Measurements from ENCODE around the gene EIF1.

EIF1 gene

GRCh38 chr17:41652461-41652970 is 36.2 kb upstream of the EIF1 start:
- H3K27ac Mint-ChIP-seq, result no peak overlapping the region
- H3K9me3 Mint-ChIP-seq, result no peaks in the 10 kb centered on the region
- no peaks in the 10 kb centered on the region for H3K36me3 Mint-ChIP-seq (ENCODE audit: low read depth)
- DNase-seq, result no peak
- H3K27me3 Mint-ChIP-seq, result no peaks in the 10 kb centered on the region
- peaks cover 10% of the 10 kb centered on the region for H3K4me1 Mint-ChIP-seq (ENCODE audit: low read depth)
- no peak overlapping the region for H3K4me3 Mint-ChIP-seq

DNA sequence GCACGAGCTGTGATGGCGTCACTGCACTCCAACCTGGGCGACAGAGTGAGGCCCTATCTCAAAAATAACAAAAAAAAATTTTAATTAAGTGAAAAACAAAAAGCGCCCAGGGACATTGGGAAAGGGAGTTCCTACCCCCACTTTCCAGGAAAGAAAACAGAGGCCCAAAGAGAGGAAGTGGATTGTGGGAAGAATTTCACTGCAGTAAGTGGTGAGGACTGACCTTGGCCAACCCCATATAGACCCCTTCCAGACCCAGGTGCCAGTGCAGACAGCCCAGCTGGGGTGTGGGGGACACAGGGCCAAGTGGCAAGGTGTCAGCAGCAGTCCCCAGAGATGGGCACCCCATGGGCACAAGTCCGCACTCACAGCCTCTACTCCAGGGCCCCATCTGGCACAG is 35.3 kb upstream of the EIF1 start:
- Mint-ChIP-seq H3K4me1 (ENCODE audit: low read depth) (peaks cover 4% of the 10 kb centered on the region), H3K36me3 (ENCODE audit: low read depth) (no peaks in the 10 kb centered on the region), H3K27me3 (no peaks in the 10 kb centered on the region), H3K27ac (no peak overlapping the region), H3K4me3 (no peak overlapping the region), H3K9me3 (no peaks in the 10 kb centered on the region)
- no peak for DNase-seq

GRCh38 chr17:41653892-41654677 is 34.6 kb upstream of the EIF1 start:
- DNase-seq, result no peak
- H3K4me1 Mint-ChIP-seq (ENCODE audit: low read depth), result no peaks in the 10 kb centered on the region
- H3K9me3 Mint-ChIP-seq, result no peaks in the 10 kb centered on the region
- H3K27me3 Mint-ChIP-seq, result no peaks in the 10 kb centered on the region
- no peak overlapping the region for H3K27ac Mint-ChIP-seq
- H3K4me3 Mint-ChIP-seq, result no peak overlapping the region
- no peaks in the 10 kb centered on the region for H3K36me3 Mint-ChIP-seq (ENCODE audit: low read depth)

DNA sequence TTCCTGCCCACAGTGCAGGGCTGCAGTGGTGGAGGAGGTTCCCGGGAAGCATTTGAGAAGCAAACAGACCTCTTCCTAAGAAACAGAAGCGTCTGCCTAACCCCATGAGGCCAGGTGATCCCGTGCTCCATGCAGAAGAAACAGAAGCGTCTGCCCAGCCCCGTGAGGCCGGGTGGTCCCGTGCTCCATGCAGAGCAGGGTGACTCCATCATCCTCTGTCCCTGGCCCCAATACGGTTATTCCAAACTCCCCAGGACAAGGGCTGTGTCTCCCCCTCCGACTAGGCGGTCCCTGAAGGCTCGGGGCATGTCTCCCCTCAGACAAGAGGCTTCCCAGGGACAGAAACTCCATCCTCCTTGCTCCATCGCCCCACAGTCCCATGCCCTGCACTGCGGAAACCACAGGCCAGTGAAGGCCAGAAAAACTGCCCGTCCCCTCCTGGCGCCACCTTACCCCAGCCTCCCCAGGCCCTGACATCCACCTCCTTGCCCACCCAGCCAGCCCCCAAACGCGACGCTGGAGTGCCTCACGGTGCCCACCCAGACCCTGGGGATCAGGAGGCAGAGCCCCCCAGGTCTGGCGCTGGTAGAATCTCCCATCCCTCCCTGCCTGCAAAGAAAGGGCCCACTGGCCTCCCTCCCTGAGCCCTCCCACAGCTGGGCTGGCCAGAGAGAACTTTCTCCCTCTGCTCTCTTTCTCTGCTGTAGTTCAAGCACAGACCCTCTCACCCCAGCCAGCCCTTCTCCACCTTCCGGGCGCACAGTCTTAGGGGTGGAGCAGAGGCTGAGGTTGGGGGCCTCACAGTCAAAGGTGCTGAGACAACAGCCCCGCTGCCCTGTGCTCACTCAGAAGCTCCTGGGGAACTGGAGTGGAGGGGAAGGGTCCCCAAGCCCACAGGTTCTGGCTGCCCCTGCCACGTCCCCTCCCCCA is 33.7 kb upstream of the EIF1 start:
- H3K27me3 Mint-ChIP-seq, result no peaks in the 10 kb centered on the region
- DNase-seq, result no peak
- no peaks in the 10 kb centered on the region for H3K36me3 Mint-ChIP-seq (ENCODE audit: low read depth)
- H3K9me3 Mint-ChIP-seq, result no peaks in the 10 kb centered on the region
- no peak overlapping the region for H3K4me3 Mint-ChIP-seq
- no peak overlapping the region for H3K27ac Mint-ChIP-seq
- H3K4me1 Mint-ChIP-seq (ENCODE audit: low read depth), result no peaks in the 10 kb centered on the region

GRCh38 chr17:41655611-41656111 is 33.0 kb upstream of the EIF1 start:
- H3K9me3 Mint-ChIP-seq, result no peaks in the 10 kb centered on the region
- H3K27ac Mint-ChIP-seq, result no peak overlapping the region
- no peaks in the 10 kb centered on the region for H3K36me3 Mint-ChIP-seq (ENCODE audit: low read depth)
- no peaks in the 10 kb centered on the region for H3K4me1 Mint-ChIP-seq (ENCODE audit: low read depth)
- no peak for DNase-seq
- H3K27me3 Mint-ChIP-seq, result no peaks in the 10 kb centered on the region
- no peak overlapping the region for H3K4me3 Mint-ChIP-seq

- Mint-ChIP-seq H3K9me3 (no peaks in the 10 kb centered on the region), H3K27ac (no peak overlapping the region), H3K36me3 (ENCODE audit: low read depth) (no peaks in the 10 kb centered on the region), H3K4me3 (no peak overlapping the region), H3K27me3 (no peaks in the 10 kb centered on the region), H3K4me1 (ENCODE audit: low read depth) (no peaks in the 10 kb centered on the region)
- DNase-seq, result no peak
These were observed 32.2 kb upstream of the EIF1 start for GRCh38 chr17:41656249-41657023.

DNA sequence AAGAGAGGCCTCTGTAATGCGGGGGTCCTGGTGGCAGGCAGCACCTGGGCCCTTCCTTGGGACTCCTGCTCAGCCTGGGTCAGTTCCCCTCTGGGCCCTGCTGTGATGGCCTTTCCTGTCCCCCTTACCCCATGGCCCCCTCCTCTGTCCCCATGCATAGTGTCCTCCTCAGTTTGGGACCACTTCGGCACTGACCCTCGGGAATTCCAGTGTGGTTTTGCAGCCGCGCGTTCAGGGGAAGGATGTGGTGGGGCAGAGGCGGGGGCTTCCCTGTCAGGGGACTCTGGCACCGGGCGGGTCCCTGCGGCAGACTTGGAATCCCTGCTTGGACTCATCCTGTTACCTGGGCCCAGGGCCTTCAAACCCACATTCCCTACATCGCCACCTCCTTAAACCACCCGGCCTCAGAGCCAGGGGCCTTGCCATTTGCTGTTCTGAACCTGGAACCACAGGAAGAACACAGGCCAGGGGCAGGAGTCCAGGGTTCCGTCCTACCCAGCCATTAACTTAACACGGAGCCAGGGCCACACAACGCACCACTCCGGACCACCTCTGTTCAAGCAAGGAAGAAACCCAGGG is 31.4 kb upstream of the EIF1 start:
- DNase-seq, result no peak
- H3K27ac Mint-ChIP-seq, result no peak overlapping the region
- H3K4me3 Mint-ChIP-seq, result no peak overlapping the region
- no peaks in the 10 kb centered on the region for H3K36me3 Mint-ChIP-seq (ENCODE audit: low read depth)
- no peaks in the 10 kb centered on the region for H3K4me1 Mint-ChIP-seq (ENCODE audit: low read depth)
- no peaks in the 10 kb centered on the region for H3K9me3 Mint-ChIP-seq
- H3K27me3 Mint-ChIP-seq, result no peaks in the 10 kb centered on the region

DNA sequence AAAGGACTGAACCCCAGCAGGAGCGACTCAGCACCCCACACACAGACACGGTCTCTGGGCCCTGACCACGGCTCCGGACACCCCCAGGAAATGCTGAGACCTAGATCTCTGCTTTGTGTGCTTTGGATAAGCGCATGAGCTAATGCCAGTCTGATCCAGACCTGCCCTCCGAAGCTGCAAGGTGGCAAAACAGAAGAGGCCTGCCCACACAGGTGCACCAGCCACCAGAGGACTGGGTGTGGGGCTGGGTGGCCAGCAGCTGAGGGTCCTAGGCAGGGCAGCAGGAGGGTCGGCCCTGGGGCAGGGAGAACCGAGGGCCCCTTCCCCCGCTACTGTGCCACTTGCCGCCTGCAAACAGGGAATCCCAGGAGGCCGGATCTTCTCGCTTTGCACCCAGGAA is 30.7 kb upstream of the EIF1 start:
- H3K4me1 Mint-ChIP-seq (ENCODE audit: low read depth), result no peaks in the 10 kb centered on the region
- no peaks in the 10 kb centered on the region for H3K27me3 Mint-ChIP-seq
- H3K36me3 Mint-ChIP-seq (ENCODE audit: low read depth), result no peaks in the 10 kb centered on the region
- H3K9me3 Mint-ChIP-seq, result no peaks in the 10 kb centered on the region
- no peak overlapping the region for H3K4me3 Mint-ChIP-seq
- no peak for DNase-seq
- no peak overlapping the region for H3K27ac Mint-ChIP-seq

DNA sequence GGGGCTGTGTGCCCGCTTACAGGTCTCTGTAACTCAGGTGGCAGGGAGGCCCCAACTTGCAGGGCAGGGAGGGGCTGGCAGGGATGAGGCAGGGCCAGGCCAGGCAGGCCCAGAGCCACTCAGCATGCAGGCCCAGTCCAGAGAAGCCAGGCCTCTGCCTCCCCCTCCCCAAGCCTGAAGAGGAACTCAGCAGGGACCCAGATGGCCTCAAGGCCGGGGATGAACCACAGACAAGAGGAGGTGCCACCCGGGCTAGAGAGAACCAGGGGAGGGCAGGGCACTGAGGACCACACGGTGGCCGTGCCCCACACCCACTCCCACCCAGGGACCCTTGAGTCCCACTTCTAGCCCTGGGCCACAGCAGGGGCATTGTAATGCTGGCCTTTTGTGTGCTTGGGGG is 29.8 kb upstream of the EIF1 start:
- no peaks in the 10 kb centered on the region for H3K9me3 Mint-ChIP-seq
- no peak for DNase-seq
- H3K4me1 Mint-ChIP-seq (ENCODE audit: low read depth), result no peaks in the 10 kb centered on the region
- H3K4me3 Mint-ChIP-seq, result no peak overlapping the region
- no peak overlapping the region for H3K27ac Mint-ChIP-seq
- H3K36me3 Mint-ChIP-seq (ENCODE audit: low read depth), result no peaks in the 10 kb centered on the region
- H3K27me3 Mint-ChIP-seq, result no peaks in the 10 kb centered on the region

GRCh38 chr17:41659427-41660212 is 29.1 kb upstream of the EIF1 start:
- no peak overlapping the region for H3K4me3 Mint-ChIP-seq
- H3K27ac Mint-ChIP-seq, result no peak overlapping the region
- no peaks in the 10 kb centered on the region for H3K36me3 Mint-ChIP-seq (ENCODE audit: low read depth)
- H3K9me3 Mint-ChIP-seq, result no peaks in the 10 kb centered on the region
- DNase-seq, result no peak
- H3K27me3 Mint-ChIP-seq, result no peaks in the 10 kb centered on the region
- H3K4me1 Mint-ChIP-seq (ENCODE audit: low read depth), result no peaks in the 10 kb centered on the region

DNA sequence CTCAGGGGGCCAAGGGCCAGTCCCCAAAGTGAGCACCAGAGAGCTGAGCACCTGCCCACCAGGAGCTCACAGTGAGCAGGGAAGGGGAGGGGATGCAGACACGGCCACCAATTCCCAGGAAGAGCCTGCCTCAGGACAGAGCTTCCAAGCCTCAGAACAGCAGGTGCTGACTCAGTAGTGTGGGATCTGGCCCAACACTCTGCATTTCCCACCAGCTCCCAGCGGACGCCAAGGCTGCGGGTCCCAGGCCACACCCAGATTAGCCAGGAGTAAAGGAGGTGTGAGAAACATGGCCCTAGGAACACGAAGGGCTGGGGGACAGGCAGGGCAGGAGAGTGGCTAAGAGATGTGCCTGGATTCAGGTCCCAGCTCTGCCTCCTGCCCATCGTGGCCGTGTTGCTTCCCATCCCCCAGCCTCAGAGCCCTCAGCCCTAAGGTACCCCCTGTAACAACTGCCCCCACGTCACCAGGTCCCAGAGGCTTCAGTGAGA is 28.4 kb upstream of the EIF1 start:
- H3K27me3 Mint-ChIP-seq, result no peaks in the 10 kb centered on the region
- no peaks in the 10 kb centered on the region for H3K36me3 Mint-ChIP-seq (ENCODE audit: low read depth)
- no peak for DNase-seq
- no peak overlapping the region for H3K27ac Mint-ChIP-seq
- H3K9me3 Mint-ChIP-seq, result no peaks in the 10 kb centered on the region
- no peak overlapping the region for H3K4me3 Mint-ChIP-seq
- H3K4me1 Mint-ChIP-seq (ENCODE audit: low read depth), result peaks cover 3% of the 10 kb centered on the region

DNA sequence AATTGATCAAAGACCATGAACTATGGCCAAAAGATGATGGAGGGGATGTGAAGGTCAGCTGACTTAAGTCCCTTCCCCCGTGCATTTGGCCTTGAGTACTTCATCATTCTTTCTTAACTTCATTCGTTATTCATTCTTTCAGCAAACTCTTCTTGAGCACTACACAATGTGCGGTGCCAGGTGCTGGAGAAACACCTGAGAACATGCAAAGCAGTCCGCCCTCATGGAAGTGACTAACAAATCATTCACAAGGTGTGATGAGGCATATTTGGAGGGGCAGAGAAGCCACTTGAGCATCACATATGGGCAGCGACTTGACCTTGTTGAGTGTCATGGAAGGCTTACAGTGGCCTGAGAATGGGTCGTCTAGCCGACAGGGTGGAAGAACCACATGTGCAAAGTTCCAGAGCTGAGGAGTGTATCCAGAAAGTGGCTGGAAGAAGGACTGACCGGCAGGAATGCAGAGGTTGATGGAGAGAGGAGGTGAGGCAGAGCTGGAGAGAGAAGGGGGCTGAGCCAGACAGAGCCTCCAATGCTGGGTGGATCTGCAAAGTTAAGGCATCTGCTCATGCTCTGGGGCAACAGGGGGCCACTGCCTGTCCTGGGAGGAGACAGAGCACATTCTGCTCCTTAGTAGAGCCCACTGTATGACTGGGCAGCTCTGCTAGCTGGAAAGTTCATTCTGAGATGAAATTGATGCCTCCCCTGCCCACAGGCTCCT is 25.1 kb upstream of the EIF1 start:
- Mint-ChIP-seq H3K27ac (no peak overlapping the region), H3K4me1 (ENCODE audit: low read depth) (peaks cover 26% of the 10 kb centered on the region), H3K27me3 (no peaks in the 10 kb centered on the region), H3K4me3 (no peak overlapping the region), H3K9me3 (no peaks in the 10 kb centered on the region), H3K36me3 (ENCODE audit: low read depth) (no peaks in the 10 kb centered on the region)
- DNase-seq, result no peak

DNA sequence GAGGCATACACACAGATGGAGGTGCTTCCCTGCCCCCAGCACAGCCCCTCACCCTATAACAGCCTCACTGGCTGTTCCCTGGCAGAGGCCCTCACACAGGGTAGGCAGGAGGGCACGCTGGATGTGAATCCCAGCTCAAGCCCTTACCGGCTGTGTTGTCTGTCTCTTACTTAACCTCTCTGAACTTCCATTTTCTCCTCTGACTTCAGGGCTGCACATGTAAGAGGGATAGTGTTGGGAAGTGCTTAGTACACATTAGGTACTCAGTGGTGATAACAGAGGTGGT is 24.6 kb upstream of the EIF1 start:
- Mint-ChIP-seq H3K4me1 (ENCODE audit: low read depth) (peaks cover 26% of the 10 kb centered on the region), H3K27me3 (no peaks in the 10 kb centered on the region), H3K9me3 (no peaks in the 10 kb centered on the region), H3K27ac (no peak overlapping the region), H3K36me3 (ENCODE audit: low read depth) (no peaks in the 10 kb centered on the region), H3K4me3 (no peak overlapping the region)
- DNase-seq, result no peak
